Measurements from ENCODE around the gene HMGCS2.

HMGCS2 gene

GRCh38 chr1:119748040-119748439, 20.7 kb downstream of the HMGCS2 start:
- DNase-seq, result no peak

GRCh38 chr1:119747451-119747850, 21.3 kb downstream of the HMGCS2 start:
- DNase-seq, result no peak

GRCh38 chr1:119745034-119745433, 23.7 kb downstream of the HMGCS2 start:
- no peak for DNase-seq

GRCh38 chr1:119744598-119744942, 24.1 kb downstream of the HMGCS2 start:
- no peak for DNase-seq

GRCh38 chr1:119743776-119744597, 24.7 kb downstream of the HMGCS2 start:
- DNase-seq, result no peak

- DNase-seq, result no peak
Measured at GRCh38 chr1:119743308-119743707, 25.4 kb downstream of the HMGCS2 start.

GRCh38 chr1:119742677-119743076, 26.0 kb downstream of the HMGCS2 start:
- no peak for DNase-seq

GRCh38 chr1:119742202-119742601, 26.5 kb downstream of the HMGCS2 start:
- no peak for DNase-seq

GRCh38 chr1:119740896-119741780, 27.6 kb downstream of the HMGCS2 start:
- DNase-seq, result no peak

GRCh38 chr1:119740261-119740660, 28.4 kb downstream of the HMGCS2 start:
- DNase-seq, result no peak

- no peak for DNase-seq
Measured at GRCh38 chr1:119739150-119739549, 29.6 kb downstream of the HMGCS2 start.

- DNase-seq, result no peak
Measured at GRCh38 chr1:119738100-119738720, 30.5 kb downstream of the HMGCS2 start.

- no peak for DNase-seq
Measured at GRCh38 chr1:119737040-119737682, 31.5 kb downstream of the HMGCS2 start.

GRCh38 chr1:119736649-119737039, 32.1 kb downstream of the HMGCS2 start:
- no peak for DNase-seq

- no peak for DNase-seq
Measured at GRCh38 chr1:119735217-119735616, 33.5 kb downstream of the HMGCS2 start.

GRCh38 chr1:119733754-119734153, 35.0 kb downstream of the HMGCS2 start:
- no peak for DNase-seq

- no peak for DNase-seq
Measured at GRCh38 chr1:119732465-119733168, 36.1 kb downstream of the HMGCS2 start.

GRCh38 chr1:119731741-119732430, 36.8 kb downstream of the HMGCS2 start:
- DNase-seq, result no peak

- no peak for DNase-seq
Measured at GRCh38 chr1:119731060-119731459, 37.6 kb downstream of the HMGCS2 start.

GRCh38 chr1:119729044-119729443, 39.7 kb downstream of the HMGCS2 start:
- DNase-seq, result no peak

- DNase-seq, result no peak
Measured at GRCh38 chr1:119727991-119728390, 40.7 kb downstream of the HMGCS2 start.

- no peak for DNase-seq
Measured at GRCh38 chr1:119725626-119726025, 43.1 kb downstream of the HMGCS2 start.

Measured in GF-D8 (cell line).